HG03565 (cell line): ENCODE data around the gene PAK5.

Experiments
- ATAC-seq: cut with Tn5 transposase; IDR thresholded peaks from one replicate; pipeline ENCODE4 v1.9.1; 2021; ENCODE audit warnings: mild to moderate bottlenecking, moderate library complexity; ENCODE audit not compliant: unreplicated experiment

PAK5 gene

DNA sequence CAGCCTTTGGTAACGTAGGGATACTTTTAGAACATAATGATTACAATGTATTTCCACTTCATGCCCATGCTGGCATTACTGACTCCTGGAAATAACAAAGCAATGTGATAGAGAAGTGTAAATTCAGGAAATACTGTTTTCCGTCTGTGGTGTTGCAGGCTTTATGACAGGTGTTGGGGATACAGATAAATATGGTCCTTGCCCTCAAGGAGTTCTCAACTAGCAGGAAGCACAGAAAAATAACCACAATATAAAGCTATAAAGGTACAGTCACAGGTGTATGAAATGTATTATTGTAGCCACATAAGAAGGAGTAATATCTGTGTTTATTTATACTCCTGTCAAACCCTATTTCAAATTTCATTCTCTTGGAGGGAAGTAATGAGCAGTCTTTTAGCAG lies 337.4 kb downstream of the PAK5 start:
- ATAC-seq, result no peak

- ATAC-seq, result no peak
Measured at GRCh38 chr20:9500121-9500520, 338.8 kb downstream of the PAK5 start.

DNA sequence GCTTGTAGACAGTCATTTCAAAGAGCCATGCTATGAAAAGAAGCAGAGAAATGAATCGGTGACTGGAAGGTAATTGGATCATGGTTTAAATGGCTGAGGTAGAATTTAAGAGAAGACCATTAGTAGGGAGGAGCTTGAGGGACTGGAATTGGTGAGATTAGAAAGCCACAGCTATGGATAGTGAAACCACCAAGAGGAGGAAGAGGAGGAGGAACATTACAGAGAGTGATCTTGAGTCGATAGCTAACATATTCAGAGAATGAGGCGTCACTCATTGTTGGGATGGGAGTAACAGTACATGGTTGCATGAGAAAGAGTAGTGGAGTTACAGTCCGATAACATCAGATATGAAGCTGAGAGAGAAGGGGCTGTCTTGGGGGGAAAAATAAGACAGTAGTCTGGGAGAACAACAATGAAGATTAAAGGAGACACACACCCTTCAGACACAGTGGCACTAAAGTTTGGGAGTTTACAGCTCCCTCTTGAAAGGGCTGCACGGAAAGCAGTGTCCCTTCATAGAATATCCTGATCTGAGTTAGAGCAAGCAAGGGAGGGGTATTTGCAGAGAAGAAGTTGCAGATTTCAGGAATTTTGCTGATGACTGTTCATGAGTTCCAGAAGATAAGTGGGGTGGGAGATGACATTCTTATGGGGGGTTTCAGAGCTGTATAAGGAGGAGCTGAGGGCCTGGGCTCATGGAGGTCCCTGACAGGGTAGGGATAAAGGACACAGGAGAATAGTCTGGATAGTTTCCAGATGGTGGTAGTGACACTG lies 339.6 kb downstream of the PAK5 start:
- ATAC-seq, result no peak

DNA sequence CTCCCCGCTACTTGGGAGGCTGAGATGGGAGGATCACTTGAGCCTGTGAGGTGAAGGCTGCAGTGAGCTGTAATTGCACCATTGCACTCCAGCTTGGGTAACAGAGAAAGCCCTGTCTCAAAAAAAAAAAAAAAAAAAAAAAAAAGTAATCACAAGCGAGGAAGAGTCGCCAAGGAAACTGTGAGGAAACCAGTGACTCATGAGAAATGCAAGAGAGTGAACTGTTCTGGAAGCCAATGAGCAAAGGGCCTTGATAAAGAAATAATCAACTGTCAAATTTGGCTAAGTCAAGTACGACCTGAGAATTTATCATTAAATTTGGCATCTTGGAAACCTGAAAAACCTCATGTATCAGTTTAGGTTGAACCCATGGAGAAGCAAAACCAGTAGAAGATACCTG lies 340.6 kb downstream of the PAK5 start:
- ATAC-seq, result no peak

DNA sequence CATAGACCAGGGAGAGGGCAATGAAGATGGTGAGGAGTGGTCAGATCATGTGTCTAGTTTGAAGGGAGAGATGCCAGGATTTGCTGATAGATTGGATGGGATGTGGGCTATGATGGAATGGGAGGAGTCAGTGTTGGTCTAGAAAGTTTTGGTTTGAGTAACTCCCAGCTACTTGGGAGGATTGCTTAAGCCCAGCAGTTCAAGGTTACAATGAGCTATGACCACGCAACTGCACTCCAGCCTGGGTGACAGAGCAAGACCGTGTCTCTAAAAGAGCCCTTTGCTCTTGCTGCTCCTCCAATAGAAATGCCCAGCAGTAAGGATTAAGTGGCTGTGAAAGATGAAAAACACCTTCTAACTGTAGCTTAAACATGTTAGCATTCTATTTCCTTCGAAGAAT lies 342.7 kb downstream of the PAK5 start:
- no peak for ATAC-seq

GRCh38 chr20:9495701-9496100 lies 343.2 kb downstream of the PAK5 start:
- no peak for ATAC-seq

DNA sequence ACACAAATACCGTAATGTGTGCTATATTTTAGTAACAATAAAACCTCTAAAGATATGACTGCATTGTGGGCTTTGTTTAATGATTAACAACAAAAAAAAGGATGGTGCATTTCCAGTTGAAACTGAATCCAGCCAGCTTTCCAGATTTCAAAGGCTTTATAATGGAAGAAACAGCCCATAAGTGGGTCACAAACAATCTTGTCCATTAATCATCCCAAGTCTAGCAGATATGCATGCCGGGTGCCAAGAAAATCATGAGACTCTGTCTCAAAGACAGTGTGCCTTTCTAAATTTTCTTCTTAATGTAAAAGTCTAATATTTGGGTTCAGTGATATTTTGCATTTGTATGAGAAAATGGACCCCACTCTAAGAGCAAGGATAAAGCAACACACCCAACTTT lies 345.1 kb downstream of the PAK5 start:
- no peak for ATAC-seq

- no peak for ATAC-seq
Measured at GRCh38 chr20:9492067-9492466, 346.8 kb downstream of the PAK5 start.

DNA sequence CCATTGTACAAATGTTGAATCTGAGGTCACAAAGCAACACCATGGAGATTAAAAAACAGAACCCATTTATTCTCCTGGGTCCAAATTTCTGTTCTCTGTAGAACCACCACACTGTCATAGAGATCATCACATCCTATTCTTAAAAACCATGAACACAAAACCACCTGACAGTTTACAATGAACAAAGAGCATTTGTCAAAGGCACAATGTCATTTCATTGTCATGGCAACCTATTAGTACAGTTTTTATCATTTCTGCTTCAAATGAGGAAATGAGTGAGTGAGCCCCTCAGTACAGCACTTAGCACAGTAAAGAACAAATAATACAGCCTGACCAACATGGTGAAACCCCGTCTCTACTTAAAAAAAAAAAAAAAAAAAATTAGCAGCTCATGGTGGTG lies 347.6 kb downstream of the PAK5 start:
- ATAC-seq, result no peak

GRCh38 chr20:9490631-9491030 lies 348.2 kb downstream of the PAK5 start:
- no peak for ATAC-seq

GRCh38 chr20:9490161-9490560 lies 348.7 kb downstream of the PAK5 start:
- no peak for ATAC-seq

GRCh38 chr20:9488063-9488462 lies 350.8 kb downstream of the PAK5 start:
- ATAC-seq, result no peak
